ENCODE measurements around the gene MAP3K8. TPM values are rescaled to one million over a fixed set of nuclear protein-coding genes. Genes with fewer than 3 reads are reported as not detected.
A peak's percentile ranks its signal among the peaks of the same experiment; 100 is the strongest.

Gene MAP3K8
- total RNA-seq, 4 donors from 2014 or later, result 18.4 to 63.8 (median 28.5) TPM

- no peaks in the 10 kb centered on the region for H3K4me1 ChIP-seq
- H3K9me3 ChIP-seq, result no peaks in the 10 kb centered on the region
- no peak overlapping the region for H3K4me3 ChIP-seq
- ATAC-seq, result no peak
- H3K36me3 ChIP-seq, result no peaks in the 10 kb centered on the region
- H3K27me3 ChIP-seq, result no peaks in the 10 kb centered on the region
- TF ChIP-seq EP300 (IDR thresholded peaks at IDR 0.05) (no peak), POLR2A (IDR thresholded peaks at IDR 0.05) (no peak), POLR2AphosphoS5 (IDR thresholded peaks at IDR 0.05) (no peak), CTCF (IDR thresholded peaks at IDR 0.05) (no peak)
- no peak overlapping the region for H3K27ac ChIP-seq
These were observed 47.6 kb downstream of the MAP3K8 start for GRCh38 chr10:30481603-30482002.

GRCh38 chr10:30488316-30488715, 54.3 kb downstream of the MAP3K8 start:
- peak; percentile 46 for ATAC-seq
- H3K36me3 ChIP-seq, result no peaks in the 10 kb centered on the region
- H3K9me3 ChIP-seq, result no peaks in the 10 kb centered on the region
- 44 to 56% methylated on average over 5 to 6 of the region's 6 CpGs for WGBS, 2 donors (ENCODE audit: low coverage in 1 of 2)
- TF ChIP-seq POLR2A (IDR thresholded peaks at IDR 0.05) (no peak), EP300 (IDR thresholded peaks at IDR 0.05) (no peak), POLR2AphosphoS5 (IDR thresholded peaks at IDR 0.05) (no peak), CTCF (IDR thresholded peaks at IDR 0.05) (no peak)
- no peaks in the 10 kb centered on the region for H3K27me3 ChIP-seq
- H3K4me3 ChIP-seq, result no peak overlapping the region
- no peak overlapping the region for H3K27ac ChIP-seq
- no peaks in the 10 kb centered on the region for H3K4me1 ChIP-seq

GRCh38 chr10:30489346-30489745, 55.4 kb downstream of the MAP3K8 start:
- ATAC-seq, result no peak
- Histone ChIP-seq H3K4me1 (no peaks in the 10 kb centered on the region), H3K27me3 (no peaks in the 10 kb centered on the region), H3K27ac (no peak overlapping the region), H3K9me3 (no peaks in the 10 kb centered on the region), H3K4me3 (no peak overlapping the region), H3K36me3 (no peaks in the 10 kb centered on the region)
- WGBS, 2 donors (ENCODE audit: low coverage in 1 of 2), result 57 to 59% methylated on average over 6 of the region's 7 CpGs
- no peak for TF ChIP-seq CTCF (IDR thresholded peaks at IDR 0.05)
- TF ChIP-seq POLR2A (IDR thresholded peaks at IDR 0.05), result no peak
- no peak for TF ChIP-seq EP300 (IDR thresholded peaks at IDR 0.05)
- TF ChIP-seq POLR2AphosphoS5 (IDR thresholded peaks at IDR 0.05), result no peak

GRCh38 chr10:30490289-30491000, 56.5 kb downstream of the MAP3K8 start:
- Histone ChIP-seq H3K27ac (no peak overlapping the region), H3K27me3 (no peaks in the 10 kb centered on the region), H3K4me3 (no peak overlapping the region), H3K9me3 (no peaks in the 10 kb centered on the region), H3K4me1 (no peaks in the 10 kb centered on the region), H3K36me3 (no peaks in the 10 kb centered on the region)
- TF ChIP-seq CTCF (IDR thresholded peaks at IDR 0.05) (no peak), POLR2A (IDR thresholded peaks at IDR 0.05) (no peak), POLR2AphosphoS5 (IDR thresholded peaks at IDR 0.05) (no peak), EP300 (IDR thresholded peaks at IDR 0.05) (no peak)
- WGBS, 2 donors (ENCODE audit: low coverage in 1 of 2), result 86 to 88% methylated on average over 7 to 9 of the region's 9 CpGs
- no peak for ATAC-seq

GRCh38 chr10:30491204-30491915, 57.4 kb downstream of the MAP3K8 start:
- WGBS, 2 donors (ENCODE audit: low coverage in 1 of 2), result 71 to 78% methylated on average over 6 to 8 of the region's 8 CpGs

More at GRCh38 chr10:30491204-30491915, 57.4 kb downstream of the MAP3K8 start:
- Histone ChIP-seq H3K4me1 (no peaks in the 10 kb centered on the region), H3K4me3 (no peak overlapping the region), H3K9me3 (no peaks in the 10 kb centered on the region), H3K27me3 (no peaks in the 10 kb centered on the region), H3K36me3 (no peaks in the 10 kb centered on the region), H3K27ac (no peak overlapping the region)
- no peak for TF ChIP-seq EP300 (IDR thresholded peaks at IDR 0.05)
- ATAC-seq, result peak; percentile 35

All from gastroesophageal sphincter (tissue), 4 donors.